Activated gamma-delta T cell treated with anti-CD3 and anti-CD28 coated beads, Interleukin-2, amount 50 U/mL, for 16 hours (primary cell): ENCODE measurements around the gene BLOC1S4.

Experiments
- DNase-seq: peaks from one replicate; pipeline ENCODE4 v3.0.0-alpha.2; 2020; ENCODE audit warnings: low read depth

The BLOC1S4 gene

GRCh38 chr4:6692379-6692778 is 23.6 kb upstream of the BLOC1S4 start:
- no peak for DNase-seq

- no peak for DNase-seq
These were observed 23.2 kb upstream of the BLOC1S4 start for GRCh38 chr4:6692806-6693205.

- DNase-seq, result no peak
These were observed 22.5 kb upstream of the BLOC1S4 start, which contains the start of gene S100P for GRCh38 chr4:6693231-6694176. S100P (plus strand) TSS chr4:6693878; CDS start chr4:6693933, 55 bp downstream.

- no peak for DNase-seq
These were observed 21.6 kb upstream of the BLOC1S4 start for GRCh38 chr4:6694177-6694901.

GRCh38 chr4:6695660-6696610 is 20.0 kb upstream of the BLOC1S4 start:
- DNase-seq, result peak; percentile 42

GRCh38 chr4:6696611-6697010 is 19.4 kb upstream of the BLOC1S4 start:
- DNase-seq, result no peak

- DNase-seq, result no peak
These were observed 18.8 kb upstream of the BLOC1S4 start for GRCh38 chr4:6697131-6697530.

GRCh38 chr4:6699388-6699787 is 16.6 kb upstream of the BLOC1S4 start:
- no peak for DNase-seq

GRCh38 chr4:6699903-6700302 is 16.1 kb upstream of the BLOC1S4 start:
- DNase-seq, result no peak

- DNase-seq, result no peak
These were observed 14.6 kb upstream of the BLOC1S4 start for GRCh38 chr4:6701371-6701770.

- no peak for DNase-seq
These were observed 13.2 kb upstream of the BLOC1S4 start for GRCh38 chr4:6702761-6703160.

- no peak for DNase-seq
These were observed 12.2 kb upstream of the BLOC1S4 start for GRCh38 chr4:6703786-6704185.

- no peak for DNase-seq
These were observed 10.3 kb upstream of the BLOC1S4 start for GRCh38 chr4:6705646-6706045.

- DNase-seq, result no peak
These were observed 9.8 kb upstream of the BLOC1S4 start for GRCh38 chr4:6706173-6706572.

- DNase-seq, result peak; percentile 97
These were observed 6.5 kb upstream of the BLOC1S4 start, which contains the start of gene MRFAP1L1 for GRCh38 chr4:6709230-6710114. MRFAP1L1 (minus strand) TSS chr4:6709865; CDS start chr4:6709629, 236 bp downstream.

- DNase-seq, result no peak
These were observed 5.7 kb upstream of the BLOC1S4 start for GRCh38 chr4:6710282-6710681.

GRCh38 chr4:6710996-6711395 is 5.0 kb upstream of the BLOC1S4 start:
- DNase-seq, result no peak

- no peak for DNase-seq
These were observed 1.0 kb upstream of the BLOC1S4 start for GRCh38 chr4:6714954-6715353.

- DNase-seq, result no peak
These were observed 313 bp upstream of the BLOC1S4 start for GRCh38 chr4:6715704-6716017.

GRCh38 chr4:6716958-6717655 is 1.1 kb downstream of the BLOC1S4 start:
- DNase-seq, result no peak
